Endothelial cell of umbilical vein (primary cell): ENCODE data around the gene CACNB4. TPM values are rescaled to one million over a fixed set of nuclear protein-coding genes. Genes with fewer than 3 reads are reported as not detected.

Experiments
- BruUV-seq: library from RNA; stranded (reverse); fragments of 400-500 nt; replicated peaks from 2 replicates; lab custom pipeline; 2021; lab: Mats Ljungman, UMichigan
- CTCF ChIA-PET: fragments of 300-600, 350-600 bp; sonication (Branson Sonifier 250); formaldehyde crosslinking; loops from one replicate; lab custom pipeline; 2021; ENCODE audit warnings: antibody characterized with exemption, inconsistent platforms; lab: Charles Lee
- POLR2A ChIA-PET: fragments of 300-600, 350-600 bp; sonication (Branson Sonifier 250); formaldehyde crosslinking; loops from one replicate; lab custom pipeline; 2021; ENCODE audit warnings: antibody characterized with exemption, inconsistent platforms; lab: Charles Lee
- DNase-seq: peaks from one replicate; pipeline ENCODE4 v3.0.0-alpha.2; 2011; ENCODE audit warnings: low read depth, low spot score
- FAIRE-seq: peaks from 2 replicates; lab custom pipeline; 2011; peaks lifted over from hg19 to GRCh38; lab: Jason Lieb, UNC
- H2AFZ ChIP-seq: 2 replicates; pipeline ENCODE4 v1.6.0; 2012; ENCODE audit warnings: low read depth, low read length, control low read depth, inconsistent platforms
- H3K27ac ChIP-seq: 2 replicates; pipeline ENCODE4 v1.5.1; 2011; ENCODE audit warnings: low read depth, mild to moderate bottlenecking, control low read depth, low read length, moderate library complexity; ENCODE audit not compliant: insufficient read depth
- H3K27me3 ChIP-seq, 2 experiments: 2 replicates each; pipeline versions ENCODE4 v1.6.0 to v1.6.1; 2011; ENCODE audit warnings: low read length in 2 of 2, mixed read lengths in 1 of 2; ENCODE audit not compliant: control insufficient read depth in 2 of 2, insufficient read depth in 2 of 2
- H3K36me3 ChIP-seq, 2 experiments: 2 replicates in 1 of 2; 3 replicates in 1 of 2; pipeline ENCODE4 v1.5.1; 2011; ENCODE audit warnings: low read length in 2 of 2, mild to moderate bottlenecking in 1 of 2, moderate library complexity in 1 of 2; ENCODE audit not compliant: control insufficient read depth in 2 of 2, insufficient read depth in 2 of 2; ENCODE audit errors: extremely low read depth in 1 of 2
- H3K4me1 ChIP-seq: 3 replicates; pipeline ENCODE4 v1.5.1; 2011; ENCODE audit warnings: mild to moderate bottlenecking, low read length; ENCODE audit not compliant: control insufficient read depth, insufficient read depth; ENCODE audit errors: extremely low read depth
- H3K4me2 ChIP-seq: 2 replicates; pipeline ENCODE4 v1.6.1; 2011; ENCODE audit warnings: low read length, control low read depth, mixed read lengths; ENCODE audit not compliant: insufficient read depth
- H3K4me3 ChIP-seq, 3 experiments: fragments of 200-600 bp in 1 of 3; sonication (generic), shearing (Covaris generic) in 1 of 3; replicated peaks in 1 of 3; 2 replicates each; pipeline ENCODE4 v1.5.1; 2011 to 2016; ENCODE audit warnings: control low read depth in 3 of 3, low read length in 3 of 3, mild to moderate bottlenecking in 2 of 3, inconsistent platforms in 1 of 3, low read depth in 1 of 3, moderate library complexity in 1 of 3; ENCODE audit not compliant: insufficient read depth in 1 of 3
- H3K79me2 ChIP-seq: 2 replicates; pipeline ENCODE4 v1.6.0; 2012; ENCODE audit warnings: low read length, inconsistent platforms; ENCODE audit not compliant: control insufficient read depth, insufficient read depth
- H3K9ac ChIP-seq: replicated peaks from 2 replicates; pipeline ENCODE3; 2011; ENCODE audit warnings: low read length, control low read depth; ENCODE audit not compliant: insufficient read depth; ENCODE audit errors: extremely low read depth
- H3K9me1 ChIP-seq: replicated peaks from 3 replicates; pipeline ENCODE4 v1.6.0; 2011; ENCODE audit warnings: mild to moderate bottlenecking, low read length; ENCODE audit not compliant: control insufficient read depth, insufficient read depth; ENCODE audit errors: extremely low read depth
- H3K9me3 ChIP-seq: replicated peaks from 2 replicates; pipeline ENCODE4 v1.5.1; 2012; ENCODE audit warnings: low read length, inconsistent platforms; ENCODE audit not compliant: control insufficient read depth, insufficient read depth
- H4K20me1 ChIP-seq: replicated peaks from 2 replicates; pipeline ENCODE3; 2011; ENCODE audit warnings: mild to moderate bottlenecking, low read length; ENCODE audit not compliant: control insufficient read depth, insufficient read depth; ENCODE audit errors: extremely low read depth
- CTCF ChIP-seq, 2 donors: IDR thresholded peaks; 1 replicate in 1 of 2; 2 replicates in 1 of 2; pipeline ENCODE4 v1.5.1; 2011; ENCODE audit warnings: low read length in 2 of 2, mild to moderate bottlenecking in 2 of 2, moderate library complexity in 2 of 2, control low read depth in 1 of 2, inconsistent platforms in 1 of 2, low read depth in 1 of 2; ENCODE audit not compliant: insufficient read depth in 1 of 2; ENCODE audit errors: extremely low read depth in 1 of 2
- EZH2 ChIP-seq: IDR thresholded peaks from 2 replicates; pipeline ENCODE4 v1.6.1; 2012; ENCODE audit warnings: borderline replicate concordance, low read depth, mild to moderate bottlenecking, moderate library complexity, low read length, inconsistent platforms; ENCODE audit not compliant: severe bottlenecking
- FOS ChIP-seq: IDR thresholded peaks from 2 replicates; pipeline ENCODE4 v1.6.1; 2011; ENCODE audit warnings: mild to moderate bottlenecking, low read length, moderate library complexity, borderline replicate concordance; ENCODE audit not compliant: insufficient read depth
- GATA2 ChIP-seq: IDR thresholded peaks from 2 replicates; pipeline ENCODE4 v1.7.0; 2011; ENCODE audit warnings: low read depth, mild to moderate bottlenecking, moderate library complexity, mixed read lengths, low read length; ENCODE audit not compliant: insufficient read length, insufficient read depth
- JUN ChIP-seq: IDR thresholded peaks from 2 replicates; pipeline ENCODE4 v1.6.1; 2011; ENCODE audit warnings: borderline replicate concordance, low read depth; ENCODE audit not compliant: insufficient read length, insufficient read depth
- MAX ChIP-seq: IDR thresholded peaks from 2 replicates; pipeline ENCODE4 v1.6.1; 2011; ENCODE audit not compliant: insufficient read depth, insufficient read length
- MYC ChIP-seq: IDR thresholded peaks from one replicate; pipeline ENCODE4 v1.6.1; 2011; ENCODE audit warnings: mild to moderate bottlenecking, low read depth, low read length
- POLR2A ChIP-seq: IDR thresholded peaks from 2 replicates; pipeline ENCODE4 v1.6.1; 2012; ENCODE audit warnings: low read depth, mild to moderate bottlenecking, control low read depth, low read length
- POLR2AphosphoS5 ChIP-seq: IDR thresholded peaks from 2 replicates; pipeline ENCODE4 v1.6.1; 2012; ENCODE audit warnings: low read depth, mild to moderate bottlenecking, control low read depth, low read length, moderate library complexity; ENCODE audit not compliant: insufficient read depth
- dilution Hi-C: fragments of 300-500 bp; cut with MboI; formaldehyde crosslinking; loops from one replicate; pipeline ENCODE4 v1.15.0; 2019; ENCODE audit warnings: low sequenced_read_pairs; ENCODE audit not compliant: extremely low pct_ligation_motif_present
- intact Hi-C: fragments of 100-400 bp; cut with micrococcal nuclease; formaldehyde crosslinking; loops from one replicate; pipeline ENCODE4 v1.10.0; 2022
- polyA plus RNA-seq, 4 experiments: library from polyadenylated mRNA; depleted of rRNA in 3 of 4; stranded (reverse) in 3 of 4; unstranded in 1 of 4; fragments of >200 nt; gene quantifications; 2 replicates each; pipeline versions ENCODE4 v1.2.1 to v1.2.3, GENCODE V29; 2011 to 2012; ENCODE audit warnings: missing spikeins in 1 of 4
- total RNA-seq: library from RNA; stranded (reverse); gene quantifications from 2 replicates; pipeline ENCODE4 v1.2.3, GENCODE V29; 2021

CACNB4 gene
- total and polyA plus RNA-seq, 2 donors (not counting 3 experiments of a cell fraction or from before 2014, with no cell fraction given), result 0.23 to 0.58 TPM

DNA sequence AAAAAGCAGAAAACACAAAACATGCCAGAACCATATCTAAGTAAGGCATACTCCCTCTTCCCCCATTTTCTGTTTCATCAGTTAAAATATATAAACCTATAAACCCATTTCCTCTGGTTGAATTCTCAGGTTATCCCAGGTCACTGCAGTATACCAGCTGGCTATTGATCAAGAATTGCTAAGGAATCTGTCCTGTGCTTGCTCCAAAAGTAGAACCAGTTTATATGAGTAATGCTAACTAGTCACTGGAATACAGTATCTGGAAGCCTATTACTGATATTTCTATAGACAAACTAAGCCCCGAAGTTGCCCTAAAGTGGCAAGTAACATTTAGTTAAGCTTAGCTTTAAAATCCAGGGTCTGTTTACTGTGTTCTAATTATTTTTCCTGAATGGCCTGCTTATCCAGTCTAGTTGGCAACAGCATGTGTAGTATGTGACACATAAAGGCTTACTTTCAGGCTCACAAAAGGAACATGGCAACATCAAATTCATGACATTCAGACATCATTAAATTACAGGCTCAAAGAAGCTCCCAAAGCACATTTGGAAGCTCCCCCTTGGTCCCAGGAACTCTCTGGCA lies 167.7 kb downstream of the CACNB4 start:
- CTCF ChIA-PET, result interaction anchor here (1.2 kb wide), 1 partner anchor 15 kb away, joined by 3 read pairs; no protein-coding TSS in a partner anchor
- no peak overlapping the region for H3K27ac ChIP-seq
- no peaks in the 10 kb centered on the region for H3K9me1 ChIP-seq
- no peak overlapping the region for H3K4me3 ChIP-seq
- peak; percentile 46 for DNase-seq
- H3K27me3 ChIP-seq, result peaks cover 12 to 22% of the 10 kb centered on the region in 2 experiments
- dilution Hi-C loops, result no loop called here
- no peak overlapping the region for H3K4me2 ChIP-seq
- no peak overlapping the region for H3K9ac ChIP-seq
- H3K4me1 ChIP-seq, result no peaks in the 10 kb centered on the region
- no peaks in the 10 kb centered on the region for H3K79me2 ChIP-seq
- H3K9me3 ChIP-seq, result no peaks in the 10 kb centered on the region
- TF ChIP-seq POLR2AphosphoS5, result no peak
- TF ChIP-seq FOS, result no peak
- no peak for TF ChIP-seq GATA2
- no peak for TF ChIP-seq MYC
- TF ChIP-seq EZH2, result no peak
- TF ChIP-seq POLR2A, result no peak
- no peak for TF ChIP-seq CTCF (IDR thresholded peaks at IDR 0.05; ENCODE audit: extremely low read depth in 1 of 2, insufficient read depth in 1 of 2, low read depth in 1 of 2, low read length in 2 of 2)
- TF ChIP-seq MAX, result no peak
- no peak for TF ChIP-seq JUN
- no peak for FAIRE-seq
- intact Hi-C loops, result no loop called here
- POLR2A ChIA-PET, result no interaction called here
- H2AFZ ChIP-seq, result no peak overlapping the region
- no TSS peak for BruUV-seq
- no peaks in the 10 kb centered on the region for H3K36me3 ChIP-seq
- no peaks in the 10 kb centered on the region for H4K20me1 ChIP-seq
